HPDE6-E6E7 (cell line): Measurements from ENCODE around the gene PROZ.
"Not testable (repeated sequence)": the region's sequence is repeated elsewhere in the genome, so short reads cannot be mapped to it uniquely, and the experiment has no call there.

Source experiments
- DNase-seq: peaks from one replicate; pipeline ENCODE4 v3.0.0; 2011; ENCODE audit warnings: missing footprints; ENCODE audit errors: extremely low spot score

Gene PROZ

DNA sequence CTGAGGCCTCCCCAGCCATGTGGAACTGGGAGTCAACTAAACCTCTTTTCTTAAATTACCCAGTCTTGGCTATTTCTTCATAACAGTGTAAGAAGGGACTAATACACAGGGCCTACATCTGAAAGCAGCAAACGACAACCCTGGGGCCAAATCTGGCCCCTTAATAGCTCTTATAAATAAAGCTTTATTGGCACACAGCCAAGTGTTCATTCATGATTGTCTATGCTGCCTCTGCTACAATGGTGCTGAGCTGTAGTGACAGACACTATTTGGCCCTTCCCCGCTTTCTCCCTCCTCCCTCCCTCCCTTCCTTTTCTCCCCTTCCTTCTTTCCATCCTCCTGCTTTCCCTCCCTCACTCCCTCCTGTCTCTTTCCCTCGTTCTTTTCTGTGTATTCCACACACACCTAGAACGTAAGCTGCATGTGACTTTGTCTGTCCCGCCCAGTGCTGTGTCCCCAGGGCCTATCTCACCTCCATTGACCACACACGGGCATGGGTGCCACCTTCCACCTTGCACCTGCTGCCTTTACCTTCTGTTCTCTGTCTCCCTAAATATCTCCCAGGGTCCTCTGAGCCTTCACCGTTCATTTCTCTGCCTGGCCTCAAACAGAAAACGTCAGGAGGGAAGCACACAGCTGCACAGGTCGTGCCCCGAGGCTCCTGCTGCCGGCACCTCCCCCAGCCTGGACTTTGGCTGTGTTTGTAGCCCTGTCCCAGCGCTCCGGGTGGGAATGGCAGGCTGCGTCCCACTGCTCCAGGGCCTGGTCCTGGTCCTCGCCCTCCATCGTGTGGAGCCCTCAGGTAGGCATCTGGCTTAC, at the start of gene PROZ:
PROZ (plus strand) TSS at position 720 of the 819 bp plus-strand sequence; CDS start at position 733, 13 bp downstream.
- no peak for DNase-seq

DNA sequence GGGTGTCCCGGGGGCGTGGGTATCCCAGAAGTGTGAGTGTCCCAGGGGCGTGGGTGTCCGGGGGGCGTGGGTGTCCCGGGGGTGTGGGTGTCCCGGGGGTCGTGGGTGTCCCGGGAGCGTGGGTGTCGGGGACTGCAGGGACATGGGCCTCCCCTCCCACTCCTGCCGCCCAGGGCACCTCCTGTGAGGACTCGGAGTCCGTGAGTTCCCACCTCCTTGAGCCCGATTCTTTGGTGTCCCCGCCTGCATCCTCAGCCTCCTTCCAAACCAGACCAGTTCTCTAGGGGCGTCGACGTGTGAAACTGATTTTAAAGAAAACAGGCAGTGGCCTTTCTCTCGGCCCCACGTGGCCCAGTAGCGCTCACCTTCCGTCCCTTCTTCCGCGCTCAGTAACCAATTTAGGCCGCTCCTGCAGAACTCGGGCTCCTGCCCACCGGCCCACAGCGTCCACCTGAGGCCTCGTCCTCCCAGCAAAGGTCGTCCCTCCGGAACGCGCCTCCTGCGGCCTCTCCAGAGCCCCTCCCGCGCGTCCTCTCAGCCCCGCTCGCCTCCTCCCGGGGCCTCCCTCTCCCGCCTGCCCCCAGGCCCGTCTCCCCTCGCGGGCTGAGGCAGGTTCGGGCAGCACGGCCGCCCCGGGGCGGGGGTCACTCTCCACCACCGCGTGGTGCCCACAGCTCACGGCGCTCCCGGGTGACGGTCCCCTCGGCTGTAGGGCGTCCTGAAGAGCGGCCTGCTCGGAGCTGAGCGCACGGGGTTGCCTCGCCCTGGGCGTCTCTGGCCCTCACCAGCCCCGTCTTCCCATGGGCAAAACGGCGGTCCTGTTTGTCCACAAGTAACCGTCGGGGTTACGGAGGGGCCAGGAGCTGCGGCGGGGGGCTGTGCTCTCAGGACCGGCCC, 49.0 kb upstream of the PROZ start:
- no peak for DNase-seq

DNA sequence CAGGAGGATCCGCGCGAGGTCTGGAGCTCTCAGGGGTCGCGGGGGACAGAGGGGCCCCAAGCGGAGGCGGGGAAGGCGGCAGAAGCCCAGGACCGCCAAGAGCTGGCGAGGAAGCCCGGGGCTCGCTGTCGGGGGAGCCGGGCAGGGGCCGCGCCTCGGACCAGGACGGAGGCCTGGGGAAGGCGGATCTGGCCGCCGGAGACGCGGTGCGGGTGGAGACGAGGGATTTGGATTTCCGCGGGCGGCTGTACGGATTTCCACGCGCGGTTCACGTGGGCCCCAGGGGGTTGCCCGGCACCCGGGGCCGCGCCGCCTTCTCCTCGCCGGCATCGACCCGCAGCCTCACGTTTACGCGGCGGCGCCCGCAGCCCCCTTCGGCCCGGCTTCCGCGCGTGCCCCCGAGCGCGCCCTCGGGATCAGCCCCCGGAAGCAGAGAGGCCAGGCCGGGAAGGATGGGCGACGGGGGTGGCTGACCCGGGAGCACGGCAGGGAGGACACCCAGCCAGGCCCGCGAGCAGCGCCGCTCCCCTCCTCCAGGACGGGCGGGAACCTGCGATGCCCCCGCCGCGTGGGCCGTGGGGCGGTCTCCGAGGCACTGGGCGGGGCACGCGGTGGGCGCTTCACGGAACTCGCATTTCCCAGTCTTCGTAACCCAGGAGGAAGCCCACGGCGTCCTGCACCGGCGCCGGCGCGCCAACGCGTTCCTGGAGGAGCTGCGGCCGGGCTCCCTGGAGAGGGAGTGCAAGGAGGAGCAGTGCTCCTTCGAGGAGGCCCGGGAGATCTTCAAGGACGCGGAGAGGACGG, 48.2 kb upstream of the PROZ start:
- no peak for DNase-seq

DNA sequence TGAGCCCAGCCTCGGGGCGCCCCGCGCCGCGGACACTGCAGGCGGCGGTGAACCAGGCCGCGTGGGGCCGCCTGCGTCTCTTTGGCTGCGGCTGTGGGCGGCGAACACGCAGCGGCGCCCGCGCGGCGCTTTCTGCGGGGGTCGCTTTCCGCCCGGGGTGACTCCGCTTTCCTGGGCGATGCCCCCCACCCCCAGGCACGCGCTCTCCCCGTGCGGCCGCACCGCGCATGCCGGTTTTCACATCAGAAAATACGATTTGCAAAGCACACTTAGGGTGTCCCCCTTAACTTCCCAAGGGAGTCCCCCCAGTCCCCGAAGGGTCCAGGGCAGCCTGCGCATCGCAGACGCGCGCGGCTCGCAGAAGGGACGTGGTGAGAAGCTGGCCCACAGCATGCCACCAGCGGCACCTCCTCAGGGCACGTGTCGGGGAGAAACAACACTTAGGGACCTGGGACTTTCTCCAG, 47.6 kb upstream of the PROZ start:
- no peak for DNase-seq

DNA sequence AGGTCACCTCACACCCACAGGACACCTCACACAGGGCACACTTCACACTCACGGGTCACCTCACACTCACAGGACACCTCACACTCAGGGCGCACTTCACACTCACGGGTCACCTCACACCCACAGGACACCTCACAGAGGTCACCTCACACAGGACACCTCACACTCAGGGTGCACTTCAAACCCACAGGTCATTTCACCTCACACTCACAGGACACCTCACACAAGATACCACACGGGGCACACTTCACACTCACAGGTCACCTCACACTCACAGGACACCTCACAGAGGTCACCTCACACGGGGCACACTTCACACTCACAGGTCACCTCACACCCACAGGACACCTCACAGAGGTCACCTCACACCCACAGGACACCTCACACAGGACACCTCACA, 46.6 kb upstream of the PROZ start:
- not testable (repeated sequence) for DNase-seq

GRCh38 chr13:113112475-113112874, 46.0 kb upstream of the PROZ start:
- DNase-seq = not testable (repeated sequence)

DNA sequence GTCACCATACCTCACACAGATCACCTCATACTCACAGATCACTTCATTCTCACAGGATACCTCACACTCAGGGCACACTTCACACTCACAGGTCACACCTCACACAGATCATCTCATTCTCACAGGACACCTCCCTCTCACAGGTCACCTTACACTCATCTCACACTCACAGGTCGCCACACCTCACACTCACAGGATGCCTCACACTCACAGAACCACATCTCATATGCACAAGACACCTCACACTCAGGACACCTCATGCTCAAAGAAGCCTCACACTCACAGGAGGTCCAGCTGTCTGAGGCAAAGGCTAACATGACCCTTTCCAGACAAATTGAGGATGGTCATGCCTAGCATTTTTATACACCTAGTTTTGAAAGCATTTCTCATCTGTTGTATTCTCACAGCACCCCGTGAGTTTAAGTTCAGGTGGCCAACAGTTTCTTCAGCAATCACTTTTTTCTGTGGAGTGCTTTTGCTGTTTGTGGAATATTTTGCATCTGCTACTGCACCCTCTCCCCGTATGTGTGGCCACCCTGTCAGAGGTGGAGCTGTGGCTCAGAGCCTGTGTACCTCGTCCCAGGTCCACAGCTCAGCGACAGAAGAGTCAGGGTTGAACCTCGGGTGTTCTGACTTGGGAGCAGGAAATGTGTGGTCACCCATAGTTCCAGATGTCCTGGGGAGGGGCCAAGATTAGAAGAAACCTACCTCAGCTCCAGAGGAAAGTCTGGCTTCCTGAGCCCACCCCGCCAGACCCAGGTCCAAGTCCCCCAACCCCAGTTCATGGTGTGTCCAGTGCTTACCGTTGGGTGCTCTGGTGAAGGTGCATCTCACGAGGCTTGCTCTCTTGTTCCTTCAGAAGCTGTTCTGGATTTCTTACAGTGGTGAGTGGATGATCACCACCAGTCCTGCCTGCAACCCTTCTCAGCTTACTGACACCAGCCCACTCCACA, 45.3 kb upstream of the PROZ start:
- DNase-seq = no peak

DNA sequence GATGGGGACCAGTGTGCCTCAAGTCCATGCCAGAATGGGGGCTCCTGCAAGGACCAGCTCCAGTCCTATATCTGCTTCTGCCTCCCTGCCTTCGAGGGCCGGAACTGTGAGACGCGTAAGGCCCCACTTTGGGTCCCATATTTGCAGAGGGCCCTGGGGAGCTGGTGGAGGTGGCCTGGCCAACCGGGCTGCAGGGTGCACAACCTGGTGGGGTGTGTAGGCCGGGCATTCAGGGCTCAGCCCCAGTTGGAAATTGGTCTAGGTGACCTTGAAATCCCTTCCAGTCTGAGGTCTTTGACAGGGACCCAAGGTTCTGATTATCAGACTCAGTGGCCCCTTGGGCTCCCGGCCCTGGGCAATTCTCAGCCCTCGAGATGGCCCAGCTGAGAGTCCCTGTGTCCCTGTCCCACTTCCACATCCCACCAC, 44.6 kb upstream of the PROZ start:
- no peak for DNase-seq

- no peak for DNase-seq
Measured at GRCh38 chr13:113114511-113115362, 43.7 kb upstream of the PROZ start.

DNA sequence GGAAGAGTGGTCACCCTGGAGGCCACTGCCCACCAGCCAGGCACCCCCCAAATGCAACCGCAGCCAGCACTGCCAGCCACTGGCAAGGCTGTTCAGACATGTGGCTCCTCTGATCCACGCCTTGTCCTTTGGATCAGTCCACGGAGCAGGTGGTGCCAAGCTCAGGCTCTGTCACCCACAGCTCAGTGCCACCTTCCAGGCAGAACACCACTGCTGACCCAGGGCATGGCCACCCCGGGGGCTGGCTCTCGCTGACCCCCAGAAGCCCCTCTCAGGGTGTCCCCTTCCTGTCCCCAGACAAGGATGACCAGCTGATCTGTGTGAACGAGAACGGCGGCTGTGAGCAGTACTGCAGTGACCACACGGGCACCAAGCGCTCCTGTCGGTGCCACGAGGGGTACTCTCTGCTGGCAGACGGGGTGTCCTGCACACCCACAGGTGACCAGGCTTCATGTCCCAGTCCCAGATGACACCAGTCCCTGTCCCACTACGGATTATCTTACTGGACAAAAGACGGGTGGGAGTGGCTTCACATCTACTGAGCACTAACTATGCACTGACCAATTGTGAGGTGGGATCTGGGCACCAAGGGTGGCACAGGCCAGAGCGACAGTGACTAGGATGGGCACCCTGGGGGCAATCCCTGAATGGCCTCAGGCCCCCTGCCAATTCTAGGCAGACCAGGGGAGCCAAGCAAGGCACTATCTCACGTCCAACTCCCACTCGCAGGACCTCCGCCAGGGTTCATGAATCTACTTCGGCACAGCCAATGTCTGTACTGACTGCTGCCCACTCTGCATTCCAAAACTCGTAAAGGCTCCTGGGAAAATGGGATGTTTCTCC, 42.9 kb upstream of the PROZ start:
- no peak for DNase-seq

- DNase-seq = no peak
Measured at GRCh38 chr13:113116206-113116800, 42.1 kb upstream of the PROZ start.

DNA sequence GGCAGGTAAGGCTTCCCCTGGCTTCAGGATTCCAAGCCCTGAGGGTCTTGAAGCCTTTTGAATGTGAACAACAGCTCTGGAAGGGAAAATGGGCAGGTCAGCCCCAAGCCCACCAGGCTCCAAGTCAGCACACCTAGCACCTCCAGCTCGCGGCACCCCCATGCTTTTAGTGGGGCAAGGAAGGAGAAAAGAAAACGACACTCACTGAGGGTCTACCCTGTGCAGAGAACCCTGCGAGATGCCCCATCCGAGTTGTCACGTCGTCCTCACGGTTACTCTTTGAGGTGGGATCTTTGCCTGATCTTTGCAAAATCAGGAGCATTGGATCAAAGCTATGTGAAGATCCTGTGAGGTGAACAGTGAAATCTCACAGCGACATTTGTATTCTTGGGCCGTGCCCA, 41.6 kb upstream of the PROZ start:
- no peak for DNase-seq

DNA sequence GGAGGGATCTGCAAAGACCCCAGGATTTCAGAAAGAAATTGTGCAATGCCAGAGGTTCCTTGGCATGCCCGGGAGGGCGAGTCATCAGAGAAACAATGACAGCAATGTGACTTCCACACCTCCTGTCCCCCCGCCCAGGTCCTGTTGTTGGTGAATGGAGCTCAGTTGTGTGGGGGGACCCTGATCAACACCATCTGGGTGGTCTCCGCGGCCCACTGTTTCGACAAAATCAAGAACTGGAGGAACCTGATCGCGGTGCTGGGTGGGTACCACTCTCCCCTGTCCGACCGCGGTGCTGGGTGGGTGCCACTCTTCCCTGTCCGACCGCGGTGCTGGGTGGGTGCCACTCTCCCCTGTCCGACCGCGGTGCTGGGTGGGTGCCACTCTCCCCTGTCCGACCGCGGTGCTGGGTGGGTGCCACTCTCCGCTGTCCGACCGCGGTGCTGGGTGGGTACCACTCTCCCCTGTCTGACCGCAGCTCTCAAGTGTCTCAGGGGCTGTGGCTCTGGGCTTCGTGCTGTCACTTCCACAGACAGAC, 41.0 kb upstream of the PROZ start:
- DNase-seq = no peak

DNA sequence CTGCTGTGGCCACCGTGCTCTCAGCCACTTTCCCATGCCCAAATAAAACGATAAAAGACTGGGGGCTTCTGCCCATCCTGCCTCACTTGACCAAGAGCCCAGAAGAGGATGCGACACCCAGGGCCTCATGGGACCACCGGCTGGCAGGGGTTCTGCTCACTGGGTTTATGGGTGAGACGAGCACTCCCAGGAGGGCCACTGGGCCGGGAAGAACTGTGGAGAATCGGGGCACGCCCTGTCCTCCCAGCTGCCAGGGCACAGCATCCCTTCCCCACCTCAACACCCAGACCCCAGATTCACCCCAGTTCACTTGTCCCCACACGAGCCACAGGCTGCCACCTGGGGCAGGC, 40.6 kb upstream of the PROZ start:
- DNase-seq = no peak

DNA sequence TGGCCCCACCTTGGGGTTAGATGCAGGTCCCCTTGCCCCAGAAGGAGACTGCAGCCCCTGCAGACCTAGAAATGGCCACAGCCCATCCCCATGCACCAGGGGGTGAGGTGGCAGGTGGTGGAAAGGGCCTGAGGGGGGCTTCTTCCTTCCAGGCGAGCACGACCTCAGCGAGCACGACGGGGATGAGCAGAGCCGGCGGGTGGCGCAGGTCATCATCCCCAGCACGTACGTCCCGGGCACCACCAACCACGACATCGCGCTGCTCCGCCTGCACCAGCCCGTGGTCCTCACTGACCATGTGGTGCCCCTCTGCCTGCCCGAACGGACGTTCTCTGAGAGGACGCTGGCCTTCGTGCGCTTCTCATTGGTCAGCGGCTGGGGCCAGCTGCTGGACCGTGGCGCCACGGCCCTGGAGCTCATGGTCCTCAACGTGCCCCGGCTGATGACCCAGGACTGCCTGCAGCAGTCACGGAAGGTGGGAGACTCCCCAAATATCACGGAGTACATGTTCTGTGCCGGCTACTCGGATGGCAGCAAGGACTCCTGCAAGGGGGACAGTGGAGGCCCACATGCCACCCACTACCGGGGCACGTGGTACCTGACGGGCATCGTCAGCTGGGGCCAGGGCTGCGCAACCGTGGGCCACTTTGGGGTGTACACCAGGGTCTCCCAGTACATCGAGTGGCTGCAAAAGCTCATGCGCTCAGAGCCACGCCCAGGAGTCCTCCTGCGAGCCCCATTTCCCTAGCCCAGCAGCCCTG, 40.0 kb upstream of the PROZ start:
- DNase-seq = no peak

GRCh38 chr13:113119166-113119821, 39.2 kb upstream of the PROZ start:
- no peak for DNase-seq

DNA sequence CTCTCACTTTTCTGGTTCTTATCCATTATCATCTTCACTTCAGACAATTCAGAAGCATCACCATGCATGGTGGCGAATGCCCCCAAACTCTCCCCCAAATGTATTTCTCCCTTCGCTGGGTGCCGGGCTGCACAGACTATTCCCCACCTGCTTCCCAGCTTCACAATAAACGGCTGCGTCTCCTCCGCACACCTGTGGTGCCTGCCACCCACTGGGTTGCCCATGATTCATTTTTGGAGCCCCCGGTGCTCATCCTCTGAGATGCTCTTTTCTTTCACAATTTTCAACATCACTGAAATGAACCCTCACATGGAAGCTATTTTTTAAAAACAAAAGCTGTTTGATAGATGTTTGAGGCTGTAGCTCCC, 38.6 kb upstream of the PROZ start:
- no peak for DNase-seq
